ENCODE results near the gene CSF1. TPM values are rescaled to one million over a fixed set of nuclear protein-coding genes. Genes with fewer than 3 reads are reported as not detected.
A peak's percentile ranks its signal among the peaks of the same experiment; 100 is the strongest.
"Not testable (repeated sequence)": the region's sequence is repeated elsewhere in the genome, so short reads cannot be mapped to it uniquely, and the experiment has no call there.

The CSF1 gene
- total RNA-seq, 3 donors from 2014 or later = 6.5 to 34.4 (median 19.9) TPM

DNA sequence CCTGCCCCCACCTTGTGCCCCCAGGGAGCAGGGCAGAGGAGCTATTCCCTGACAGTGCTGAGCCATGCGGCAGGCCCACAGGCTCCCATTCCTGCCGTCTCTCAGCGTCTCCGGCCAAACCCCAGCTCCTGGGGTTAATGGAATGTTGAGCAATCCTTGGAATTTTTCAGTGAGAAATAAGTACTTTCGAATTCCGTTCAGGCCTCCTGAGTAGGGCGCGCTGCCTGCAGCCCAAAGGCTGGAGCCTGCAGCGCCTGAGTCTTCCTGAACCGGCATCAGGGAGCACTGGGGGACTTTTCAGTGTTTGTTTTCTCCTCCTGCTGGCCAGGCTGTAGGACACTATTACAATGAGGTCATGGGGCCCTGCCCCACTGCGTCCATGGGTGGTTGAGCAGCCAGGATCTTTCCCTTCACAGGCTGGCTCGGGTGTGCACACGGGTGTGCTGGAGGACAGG, 33.3 kb upstream of the CSF1 start:
- no peaks in the 10 kb centered on the region for H3K9me3 ChIP-seq
- DNase-seq (peak; percentile 30 to 68 (median 36)), ATAC-seq (peak; percentile 65)
- no peaks in the 10 kb centered on the region for H3K36me3 ChIP-seq (ENCODE audit: low read depth)
- no peak overlapping the region for H3K4me3 ChIP-seq
- H3K4me1 ChIP-seq (ENCODE audit: low read depth) = no peaks in the 10 kb centered on the region
- intact Hi-C loops (cut with DNase I, micrococcal nuclease) = no loop called here
- TF ChIP-seq CTCF (IDR thresholded peaks at IDR 0.05) = no peak

GRCh38 chr1:109877776-109878175, 32.9 kb upstream of the CSF1 start:
- intact Hi-C loops (cut with DNase I, micrococcal nuclease) = no loop called here
- ATAC-seq (no peak), DNase-seq (no peak)
- Histone ChIP-seq H3K4me3 (no peak overlapping the region), H3K9me3 (no peaks in the 10 kb centered on the region), H3K4me1 (ENCODE audit: low read depth) (no peaks in the 10 kb centered on the region), H3K36me3 (ENCODE audit: low read depth) (no peaks in the 10 kb centered on the region)
- no peak for TF ChIP-seq CTCF (IDR thresholded peaks at IDR 0.05)

DNA sequence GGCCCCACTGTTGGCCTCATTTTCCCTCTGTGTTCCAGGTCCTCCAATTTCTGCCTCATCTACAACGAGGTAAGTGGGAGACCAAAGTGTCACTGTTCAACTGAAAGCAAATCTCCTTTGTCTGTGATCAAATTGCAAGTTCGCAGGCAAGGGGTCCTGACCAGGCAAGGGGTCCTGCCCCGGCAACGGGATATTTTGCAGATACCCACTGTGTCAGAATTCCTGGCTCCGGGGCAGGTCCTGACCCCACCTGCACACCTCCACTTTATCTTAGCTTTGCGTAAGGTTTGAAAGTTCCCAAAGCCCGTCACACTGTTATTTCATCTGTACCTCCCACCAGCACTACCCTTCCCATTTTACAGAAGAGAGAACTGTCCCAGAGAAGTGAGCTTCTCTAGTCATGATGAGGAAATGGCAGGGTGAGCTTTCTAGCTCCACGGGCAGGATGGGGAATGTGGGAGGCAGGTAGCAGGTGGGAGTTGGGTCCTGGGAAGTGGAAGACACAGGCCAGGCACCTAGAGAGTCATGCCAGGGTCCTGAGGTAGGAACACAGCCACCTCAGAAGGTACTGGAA, 32.0 kb upstream of the CSF1 start:
- Histone ChIP-seq H3K9me3 (no peaks in the 10 kb centered on the region), H3K4me3 (no peak overlapping the region), H3K36me3 (ENCODE audit: low read depth) (no peaks in the 10 kb centered on the region), H3K4me1 (ENCODE audit: low read depth) (peaks cover 2% of the 10 kb centered on the region)
- no peak for DNase-seq
- ATAC-seq = no peak
- intact Hi-C loops (cut with DNase I, micrococcal nuclease) = no loop called here
- TF ChIP-seq CTCF (IDR thresholded peaks at IDR 0.05) = no peak

DNA sequence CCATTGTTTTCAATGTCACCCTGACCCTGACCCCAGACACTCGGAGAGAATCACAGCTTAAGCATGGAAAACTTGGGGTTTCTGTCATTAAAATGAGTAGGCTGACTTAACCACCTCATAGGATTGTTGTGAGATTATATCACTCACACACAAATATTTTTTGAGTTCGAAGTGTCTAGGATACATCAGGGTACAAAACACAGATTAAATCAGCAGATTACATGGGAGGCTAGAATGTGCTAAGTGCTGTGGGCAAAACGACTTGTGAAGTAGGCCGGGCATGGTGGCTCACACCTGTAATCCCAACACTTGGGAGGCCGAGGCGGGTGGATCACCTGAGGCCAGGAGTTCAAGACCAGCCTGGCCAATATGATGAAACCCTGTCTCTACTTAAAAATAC, 31.3 kb upstream of the CSF1 start:
- not testable (repeated sequence) for ATAC-seq; H3K4me3 ChIP-seq; H3K4me1 ChIP-seq (ENCODE audit: low read depth)

GRCh38 chr1:109879881-109880525, 30.6 kb upstream of the CSF1 start:
- no peak for TF ChIP-seq CTCF (IDR thresholded peaks at IDR 0.05)
- Histone ChIP-seq H3K4me1 (ENCODE audit: low read depth) (peaks cover 2% of the 10 kb centered on the region), H3K9me3 (no peaks in the 10 kb centered on the region), H3K36me3 (ENCODE audit: low read depth) (no peaks in the 10 kb centered on the region), H3K4me3 (no peak overlapping the region)
- no peak for ATAC-seq
- intact Hi-C loops (cut with DNase I, micrococcal nuclease) = no loop called here
- no peak for DNase-seq

More for the DNA sequence above, 31.3 kb upstream of the CSF1 start:
- DNase-seq; H3K36me3 ChIP-seq (ENCODE audit: low read depth); intact Hi-C loops (cut with DNase I, micrococcal nuclease); H3K9me3 ChIP-seq: not testable (repeated sequence)

- Histone ChIP-seq H3K4me1 (ENCODE audit: low read depth) (peaks cover 2% of the 10 kb centered on the region), H3K9me3 (no peaks in the 10 kb centered on the region), H3K36me3 (ENCODE audit: low read depth) (no peaks in the 10 kb centered on the region), H3K4me3 (no peak overlapping the region)
- DNase-seq = no peak
- TF ChIP-seq CTCF (IDR thresholded peaks at IDR 0.05) = no peak
- intact Hi-C loops (cut with DNase I, micrococcal nuclease) = no loop called here
- ATAC-seq = no peak
Observed at GRCh38 chr1:109880971-109881894, 29.4 kb upstream of the CSF1 start.
